ENCODE data around the gene RAB42.
"Not testable (repeated sequence)": the region's sequence is repeated elsewhere in the genome, so short reads cannot be mapped to it uniquely, and the experiment has no call there.

Gene RAB42

GRCh38 chr1:28586585-28587391 is 5.3 kb upstream of the RAB42 start:
- DNase-seq: not testable (repeated sequence)

- no peak for DNase-seq
These were observed 431 bp downstream of the RAB42 start for GRCh38 chr1:28592321-28593071.

- DNase-seq: not testable (repeated sequence)
These were observed 1.9 kb downstream of the RAB42 start for GRCh38 chr1:28593988-28594356.

- not testable (repeated sequence) for DNase-seq
These were observed 2.8 kb downstream of the RAB42 start for GRCh38 chr1:28594686-28595411.

GRCh38 chr1:28595412-28596191 is 3.5 kb downstream of the RAB42 start:
- no peak for DNase-seq

- DNase-seq: not testable (repeated sequence)
These were observed 4.2 kb downstream of the RAB42 start for GRCh38 chr1:28596276-28596675.

GRCh38 chr1:28601696-28602095 is 9.6 kb downstream of the RAB42 start:
- no peak for DNase-seq

GRCh38 chr1:28602536-28603439 is 10.7 kb downstream of the RAB42 start:
- DNase-seq: no peak

DNA sequence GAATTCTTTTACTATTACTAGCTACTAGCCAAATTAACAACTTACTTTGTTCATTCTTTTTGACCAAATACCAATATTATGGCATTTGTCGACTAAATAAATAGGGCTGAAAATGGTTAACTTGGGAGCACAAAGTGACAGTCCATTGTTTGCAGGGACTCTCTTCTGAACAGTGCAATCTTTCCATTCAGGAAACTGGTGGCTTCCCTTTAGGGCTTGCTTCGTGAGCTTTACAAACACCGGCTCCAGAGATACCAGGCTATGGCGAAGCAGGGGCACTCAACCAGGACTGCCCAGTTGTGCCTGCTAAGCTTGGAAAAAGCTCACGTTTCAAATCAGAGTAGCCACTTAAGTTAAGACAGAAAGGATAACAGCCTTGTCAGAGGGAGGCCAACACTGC is 12.3 kb downstream of the RAB42 start:
- no peak for DNase-seq

DNA sequence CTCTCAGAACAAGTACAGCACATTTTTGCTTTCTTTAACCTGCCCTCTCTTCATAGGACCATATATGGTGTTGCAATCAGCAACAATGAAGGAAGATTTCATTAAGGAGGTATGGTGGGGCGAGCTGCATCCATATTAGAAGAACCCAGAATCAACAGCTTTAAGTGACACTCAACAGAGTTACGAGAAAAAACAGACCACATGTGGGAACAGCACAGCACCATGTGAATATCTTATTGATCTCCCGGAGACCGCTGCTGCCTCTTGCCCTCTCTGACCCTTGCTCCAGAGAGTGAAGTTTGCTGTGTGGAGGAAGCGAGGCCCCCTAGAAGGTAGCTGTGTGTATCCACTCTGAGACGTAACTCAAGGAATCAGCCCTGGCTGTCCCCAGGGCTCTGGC is 12.9 kb downstream of the RAB42 start:
- no peak for DNase-seq

DNA sequence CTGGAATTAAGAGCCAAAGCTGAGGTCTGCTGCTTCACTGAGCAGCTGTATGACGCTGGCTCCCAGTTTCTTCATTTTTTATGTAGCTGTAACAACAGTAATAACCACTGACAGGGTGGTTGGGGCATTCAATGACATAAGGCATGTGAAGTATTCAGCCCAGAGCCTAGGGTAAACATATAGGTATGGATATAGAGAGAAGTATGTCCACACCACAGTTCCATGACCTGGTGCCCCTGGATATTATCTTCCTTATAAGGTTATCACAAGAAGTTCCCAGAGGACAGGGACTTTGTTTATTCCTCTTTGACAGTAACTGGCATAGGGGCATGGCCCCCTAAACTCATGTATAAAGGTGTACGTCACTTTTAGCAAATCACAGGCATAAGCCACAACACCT is 14.7 kb downstream of the RAB42 start:
- DNase-seq: no peak

DNA sequence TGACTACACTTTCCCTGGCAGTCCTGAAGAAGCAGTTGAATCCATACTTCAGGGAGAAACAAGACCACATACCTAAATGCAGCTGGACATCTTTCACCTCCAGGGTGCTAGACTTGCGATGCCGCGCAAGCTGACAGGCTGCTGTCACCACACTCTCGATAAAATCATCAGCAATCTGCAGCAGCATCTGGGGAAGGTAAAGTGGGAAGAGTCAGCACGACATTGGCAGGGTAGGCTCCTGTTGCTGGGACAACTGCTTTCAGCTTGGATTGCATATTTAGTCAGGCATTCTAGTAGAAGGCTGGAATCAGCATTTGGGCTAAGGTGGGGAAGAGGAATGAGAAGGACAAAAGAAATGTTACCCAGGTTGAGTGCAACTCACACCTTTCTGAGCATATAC is 21.1 kb downstream of the RAB42 start:
- no peak for DNase-seq

DNA sequence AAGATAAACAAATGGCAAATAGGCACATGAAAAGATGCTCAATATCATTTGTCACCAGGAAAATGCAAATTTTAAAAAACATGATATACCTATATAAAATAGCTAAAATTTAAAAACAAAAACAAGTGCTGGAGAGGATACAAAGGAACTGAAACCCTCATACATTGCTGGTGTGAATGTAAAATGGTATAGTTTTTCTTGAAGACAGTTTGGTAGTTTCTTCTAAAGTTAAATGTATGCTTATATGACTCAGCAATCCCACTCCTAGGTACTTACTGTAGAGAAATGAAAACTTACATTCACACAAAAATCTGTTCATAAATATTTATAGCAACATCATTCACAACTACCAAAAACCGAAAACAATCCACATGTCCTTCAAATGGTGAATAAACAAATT is 39.6 kb downstream of the RAB42 start:
- no peak for DNase-seq

DNA sequence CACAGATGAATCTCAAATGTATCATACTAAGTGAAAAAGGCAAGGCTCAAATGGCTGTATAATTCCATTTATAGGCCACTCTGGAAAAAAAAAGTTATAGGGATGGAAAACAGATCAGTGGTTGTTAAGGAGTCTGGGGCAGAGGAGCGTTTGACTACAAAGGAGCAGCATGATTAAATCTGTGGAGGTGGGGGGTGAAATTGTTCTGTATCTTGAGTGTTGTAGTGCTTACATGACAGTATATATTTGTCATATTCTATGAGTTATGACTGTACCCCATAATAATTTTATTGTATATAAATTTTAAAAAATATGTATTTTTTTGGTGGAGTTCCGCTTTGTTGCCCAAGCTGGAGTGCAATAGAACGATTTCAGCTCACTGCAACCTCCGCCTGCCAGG is 40.5 kb downstream of the RAB42 start:
- no peak for DNase-seq

GRCh38 chr1:28640766-28641165 is 48.7 kb downstream of the RAB42 start:
- DNase-seq: no peak

- no peak for DNase-seq
These were observed 50.2 kb downstream of the RAB42 start for GRCh38 chr1:28642056-28642846.

DNA sequence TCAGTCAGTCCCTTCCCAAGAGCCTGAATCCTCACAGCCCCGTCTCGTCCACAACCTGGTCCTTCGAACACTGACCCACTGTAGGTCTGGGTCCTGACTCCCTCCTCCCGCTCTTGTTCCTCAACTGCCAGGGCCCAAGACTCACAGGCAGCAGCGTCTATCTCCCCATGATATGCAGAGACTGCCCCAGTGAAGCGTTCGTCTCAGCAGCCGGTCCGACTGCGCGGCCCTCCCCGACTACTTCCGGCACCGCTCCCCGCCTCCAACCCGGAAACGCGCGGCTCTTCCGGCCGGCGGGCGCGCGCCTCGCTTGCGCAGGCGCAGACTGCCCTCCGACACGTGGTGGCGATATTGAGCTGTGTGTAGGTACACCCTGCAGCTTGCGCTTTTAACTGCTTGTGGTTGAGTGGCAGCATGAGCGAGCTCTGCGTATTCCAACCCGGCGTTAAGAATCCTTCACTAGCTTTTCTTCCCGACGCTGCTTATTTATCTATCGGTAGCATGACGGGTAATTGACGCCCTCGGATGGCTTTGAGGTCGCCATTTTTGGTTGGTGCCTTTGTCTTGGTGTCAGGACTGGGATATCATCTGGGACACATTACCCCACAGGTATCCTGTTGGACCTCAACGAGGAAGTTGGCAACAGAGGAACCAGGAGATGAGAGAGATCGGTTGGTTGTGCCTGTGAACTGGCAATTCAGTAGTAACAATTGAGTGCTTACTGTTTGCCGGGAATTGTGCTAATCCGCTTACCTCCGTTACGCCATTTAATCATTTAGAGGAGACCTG is 51.0 kb downstream of the RAB42 start, which contains the start of gene TAF12:
Gene TAF12, minus strand, starts transcription at position 221 of the 789 bp plus-strand sequence. CDS start 20,986 bp downstream, outside the sequence.
- DNase-seq: peak; percentile 80

DNA sequence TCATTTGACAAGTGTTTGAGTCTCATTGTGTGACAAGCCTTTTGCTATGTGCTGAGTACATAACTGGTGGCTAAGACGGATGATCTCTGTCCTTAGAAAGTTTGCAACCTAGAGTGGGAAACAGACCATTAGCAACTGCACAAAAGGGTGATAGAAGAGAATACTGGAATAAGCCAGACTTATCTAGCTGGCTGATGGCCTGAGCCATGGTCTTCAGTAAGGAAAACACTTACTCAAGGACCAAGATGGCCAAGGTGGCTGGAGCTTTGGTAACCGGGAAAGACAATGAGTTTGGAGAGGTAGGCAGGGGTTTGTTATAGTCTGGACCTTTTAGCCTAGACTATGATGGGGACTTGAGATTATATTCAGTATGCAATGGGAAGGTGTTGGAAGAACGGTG is 52.4 kb downstream of the RAB42 start:
- no peak for DNase-seq
